Fibroblast of pulmonary artery (primary cell): ENCODE data around the gene LASP1.
A peak's percentile ranks its signal among the peaks of the same experiment; 100 is the strongest.

ENCODE experiments used
- DNase-seq: peaks from one replicate; pipeline ENCODE4 v3.0.0-alpha.2; 2010; ENCODE audit warnings: low read depth
- H3K4me3 ChIP-seq: replicated peaks from 2 replicates; pipeline ENCODE4 v1.5.1; 2011; ENCODE audit warnings: low read depth, mild to moderate bottlenecking, control low read depth, low read length, moderate library complexity
- TF ChIP-seq, protein P1 (sequence below): IDR thresholded peaks from 2 replicates; pipeline ENCODE4 v1.5.1; 2011; ENCODE audit warnings: mild to moderate bottlenecking, control low read depth, low read length, inconsistent platforms; ENCODE audit errors: missing control alignments

The LASP1 gene

DNA sequence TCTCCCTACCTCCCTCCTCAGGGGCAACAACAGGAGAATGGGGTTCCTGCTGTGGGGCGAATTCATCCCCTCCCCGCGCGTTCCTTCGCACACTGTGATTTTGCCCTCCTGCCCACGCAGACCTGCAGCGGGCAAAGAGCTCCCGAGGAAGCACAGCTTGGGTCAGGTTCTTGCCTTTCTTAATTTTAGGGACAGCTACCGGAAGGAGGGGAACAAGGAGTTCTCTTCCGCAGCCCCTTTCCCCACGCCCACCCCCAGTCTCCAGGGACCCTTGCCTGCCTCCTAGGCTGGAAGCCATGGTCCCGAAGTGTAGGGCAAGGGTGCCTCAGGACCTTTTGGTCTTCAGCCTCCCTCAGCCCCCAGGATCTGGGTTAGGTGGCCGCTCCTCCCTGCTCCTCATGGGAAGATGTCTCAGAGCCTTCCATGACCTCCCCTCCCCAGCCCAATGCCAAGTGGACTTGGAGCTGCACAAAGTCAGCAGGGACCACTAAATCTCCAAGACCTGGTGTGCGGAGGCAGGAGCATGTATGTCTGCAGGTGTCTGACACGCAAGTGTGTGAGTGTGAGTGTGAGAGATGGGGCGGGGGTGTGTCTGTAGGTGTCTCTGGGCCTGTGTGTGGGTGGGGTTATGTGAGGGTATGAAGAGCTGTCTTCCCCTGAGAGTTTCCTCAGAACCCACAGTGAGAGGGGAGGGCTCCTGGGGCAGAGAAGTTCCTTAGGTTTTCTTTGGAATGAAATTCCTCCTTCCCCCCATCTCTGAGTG, 49.6 kb downstream of the LASP1 start:
- H3K4me3 ChIP-seq, result no peak overlapping the region
- DNase-seq, result no peak
- TF ChIP-seq, protein P1, sequence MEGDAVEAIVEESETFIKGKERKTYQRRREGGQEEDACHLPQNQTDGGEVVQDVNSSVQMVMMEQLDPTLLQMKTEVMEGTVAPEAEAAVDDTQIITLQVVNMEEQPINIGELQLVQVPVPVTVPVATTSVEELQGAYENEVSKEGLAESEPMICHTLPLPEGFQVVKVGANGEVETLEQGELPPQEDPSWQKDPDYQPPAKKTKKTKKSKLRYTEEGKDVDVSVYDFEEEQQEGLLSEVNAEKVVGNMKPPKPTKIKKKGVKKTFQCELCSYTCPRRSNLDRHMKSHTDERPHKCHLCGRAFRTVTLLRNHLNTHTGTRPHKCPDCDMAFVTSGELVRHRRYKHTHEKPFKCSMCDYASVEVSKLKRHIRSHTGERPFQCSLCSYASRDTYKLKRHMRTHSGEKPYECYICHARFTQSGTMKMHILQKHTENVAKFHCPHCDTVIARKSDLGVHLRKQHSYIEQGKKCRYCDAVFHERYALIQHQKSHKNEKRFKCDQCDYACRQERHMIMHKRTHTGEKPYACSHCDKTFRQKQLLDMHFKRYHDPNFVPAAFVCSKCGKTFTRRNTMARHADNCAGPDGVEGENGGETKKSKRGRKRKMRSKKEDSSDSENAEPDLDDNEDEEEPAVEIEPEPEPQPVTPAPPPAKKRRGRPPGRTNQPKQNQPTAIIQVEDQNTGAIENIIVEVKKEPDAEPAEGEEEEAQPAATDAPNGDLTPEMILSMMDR, result no peak

DNA sequence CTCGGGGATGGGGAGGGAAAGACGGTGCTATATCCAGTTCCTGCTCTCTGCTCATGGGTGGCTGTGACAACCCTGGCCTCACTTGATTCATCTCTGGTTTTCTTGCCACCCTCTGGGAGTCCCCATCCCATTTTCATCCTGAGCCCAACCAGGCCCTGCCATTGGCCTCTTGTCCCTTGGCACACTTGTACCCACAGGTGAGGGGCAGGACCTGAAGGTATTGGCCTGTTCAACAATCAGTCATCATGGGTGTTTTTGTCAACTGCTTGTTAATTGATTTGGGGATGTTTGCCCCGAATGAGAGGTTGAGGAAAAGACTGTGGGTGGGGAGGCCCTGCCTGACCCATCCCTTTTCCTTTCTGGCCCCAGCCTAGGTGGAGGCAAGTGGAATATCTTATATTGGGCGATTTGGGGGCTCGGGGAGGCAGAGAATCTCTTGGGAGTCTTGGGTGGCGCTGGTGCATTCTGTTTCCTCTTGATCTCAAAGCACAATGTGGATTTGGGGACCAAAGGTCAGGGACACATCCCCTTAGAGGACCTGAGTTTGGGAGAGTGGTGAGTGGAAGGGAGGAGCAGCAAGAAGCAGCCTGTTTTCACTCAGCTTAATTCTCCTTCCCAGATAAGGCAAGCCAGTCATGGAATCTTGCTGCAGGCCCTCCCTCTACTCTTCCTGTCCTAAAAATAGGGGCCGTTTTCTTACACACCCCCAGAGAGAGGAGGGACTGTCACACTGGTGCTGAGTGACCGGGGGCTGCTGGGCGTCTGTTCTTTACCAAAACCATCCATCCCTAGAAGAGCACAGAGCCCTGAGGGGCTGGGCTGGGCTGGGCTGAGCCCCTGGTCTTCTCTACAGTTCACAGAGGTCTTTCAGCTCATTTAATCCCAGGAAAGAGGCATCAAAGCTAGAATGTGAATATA, 50.8 kb downstream of the LASP1 start:
- H3K4me3 ChIP-seq, result no peak overlapping the region
- TF ChIP-seq, protein P1, result no peak
- no peak for DNase-seq

GRCh38 chr17:38921756-38922411, 52.0 kb downstream of the LASP1 start:
- H3K4me3 ChIP-seq, result no peak overlapping the region
- DNase-seq, result no peak
- TF ChIP-seq, protein P1, result no peak

DNA sequence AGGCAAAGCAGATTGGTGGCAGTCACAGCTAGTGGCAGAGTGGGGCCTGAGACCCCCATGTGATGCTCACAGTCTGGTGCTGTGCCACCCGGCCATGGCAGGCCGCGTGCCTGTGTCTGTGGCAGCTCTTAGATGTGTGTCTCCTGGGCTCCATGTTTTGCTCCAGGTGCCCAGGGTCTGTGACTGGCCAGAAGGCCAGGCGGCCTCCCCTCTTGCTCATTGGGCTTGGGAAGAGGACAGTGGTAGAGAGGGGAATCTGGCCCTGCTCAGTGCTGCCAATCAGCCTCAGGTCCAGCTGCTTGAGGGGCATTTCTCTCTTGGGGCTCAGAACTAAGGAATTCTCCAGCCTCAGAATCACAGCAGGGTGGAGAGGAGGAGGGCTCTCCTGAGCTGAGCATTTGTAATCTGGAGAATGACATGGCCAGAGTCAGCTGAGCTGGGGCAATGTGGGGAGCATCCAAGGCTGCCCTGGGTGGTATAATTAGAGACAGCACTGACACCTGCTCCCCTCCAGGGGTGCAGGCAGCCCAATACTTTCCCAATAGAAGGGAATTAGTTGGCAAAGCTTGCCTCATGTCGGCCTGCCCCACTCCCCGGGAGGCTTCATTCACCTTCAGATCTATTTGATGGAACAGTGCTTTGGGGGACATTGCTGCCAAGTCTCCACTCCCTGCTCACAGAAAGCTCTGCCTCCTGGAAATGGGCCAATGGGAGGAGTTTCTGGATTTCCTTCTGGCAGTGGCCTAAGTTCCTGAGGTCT, 52.9 kb downstream of the LASP1 start:
- no peak overlapping the region for H3K4me3 ChIP-seq
- TF ChIP-seq, protein P1, result no peak
- DNase-seq, result peak; percentile 84

GRCh38 chr17:38925263-38925995, 55.6 kb downstream of the LASP1 start, which contains the start of gene LASP1NB:
LASP1NB (plus strand) TSS chr17:38925614.
- H3K4me3 ChIP-seq, result no peak within 1 kb of the TSS
- TF ChIP-seq, protein P1, result no peak
- peak; percentile 57 for DNase-seq
